GM18517 (cell line): Measurements from ENCODE around the gene DNAH12.
"Not testable (repeated sequence)": the region's sequence is repeated elsewhere in the genome, so short reads cannot be mapped to it uniquely, and the experiment has no call there.

Experiments
- ATAC-seq: cut with Tn5 transposase; IDR thresholded peaks from one replicate; pipeline ENCODE4 v1.9.1; 2021; ENCODE audit warnings: mild to moderate bottlenecking, moderate library complexity; ENCODE audit not compliant: unreplicated experiment

Gene DNAH12

DNA sequence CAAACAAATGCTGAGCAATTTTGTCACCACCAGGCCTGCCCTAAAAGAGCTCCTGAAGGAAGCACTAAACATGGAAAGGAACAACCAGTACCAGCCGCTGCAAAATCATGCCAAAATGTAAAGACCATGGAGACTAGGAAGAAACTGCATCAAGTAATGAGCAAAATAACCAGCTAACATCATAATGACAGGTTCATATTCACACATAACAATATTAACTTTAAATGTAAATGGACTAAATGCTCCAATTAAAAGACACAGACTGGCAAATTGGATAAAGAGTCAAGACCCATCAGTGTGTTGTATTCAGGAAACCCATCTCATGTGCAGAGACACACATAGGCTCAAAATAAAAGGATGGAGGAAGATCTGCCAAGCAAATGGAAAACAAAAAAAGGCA, 217.6 kb downstream of the DNAH12 start:
- ATAC-seq = not testable (repeated sequence)

DNA sequence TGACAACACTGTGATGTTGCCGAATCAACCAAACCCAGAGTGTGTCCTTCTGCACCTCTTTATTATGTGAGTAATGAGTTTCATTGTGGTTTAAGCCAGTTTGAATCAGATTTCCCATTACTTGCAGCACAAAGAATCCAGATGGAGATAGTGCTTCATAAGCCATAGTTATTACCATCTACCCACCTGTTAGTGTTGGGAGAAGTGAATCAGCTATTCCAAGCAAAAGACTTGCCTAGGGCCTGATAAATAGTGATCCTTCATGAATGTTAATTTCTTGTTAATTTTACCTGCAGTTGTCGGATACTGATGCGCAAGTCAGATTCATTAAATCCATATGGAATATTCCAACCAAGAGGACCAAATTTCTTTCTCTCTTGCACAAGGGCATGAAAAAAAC, 229.9 kb downstream of the DNAH12 start:
- ATAC-seq = no peak

DNA sequence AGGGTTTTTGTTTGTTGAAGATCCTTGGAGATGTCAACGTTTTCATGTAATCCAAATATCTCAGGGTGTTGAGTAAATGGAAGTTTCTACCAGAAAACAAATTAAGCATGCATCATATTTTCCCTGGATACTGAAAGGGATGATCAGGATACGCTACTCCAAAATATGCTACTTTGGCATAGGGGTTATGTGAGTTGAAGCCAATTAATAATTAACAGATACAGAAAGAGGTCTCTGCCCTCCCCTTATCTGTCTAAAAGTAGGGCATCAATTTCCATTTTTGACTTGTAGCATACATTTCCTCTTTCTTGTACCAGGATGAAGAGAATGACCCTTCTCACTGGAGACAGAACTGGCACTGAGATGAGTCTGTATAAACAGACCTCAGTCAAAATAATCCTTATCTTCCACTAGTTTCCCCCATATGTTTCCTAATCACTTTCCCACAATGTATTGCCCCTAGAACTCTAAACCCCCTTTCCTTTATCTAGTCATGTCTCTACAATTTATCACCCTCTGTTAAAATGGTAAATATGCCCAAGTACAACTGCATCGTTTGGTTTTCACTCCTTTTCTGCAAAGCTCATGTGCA, 234.3 kb downstream of the DNAH12 start:
- ATAC-seq = no peak

DNA sequence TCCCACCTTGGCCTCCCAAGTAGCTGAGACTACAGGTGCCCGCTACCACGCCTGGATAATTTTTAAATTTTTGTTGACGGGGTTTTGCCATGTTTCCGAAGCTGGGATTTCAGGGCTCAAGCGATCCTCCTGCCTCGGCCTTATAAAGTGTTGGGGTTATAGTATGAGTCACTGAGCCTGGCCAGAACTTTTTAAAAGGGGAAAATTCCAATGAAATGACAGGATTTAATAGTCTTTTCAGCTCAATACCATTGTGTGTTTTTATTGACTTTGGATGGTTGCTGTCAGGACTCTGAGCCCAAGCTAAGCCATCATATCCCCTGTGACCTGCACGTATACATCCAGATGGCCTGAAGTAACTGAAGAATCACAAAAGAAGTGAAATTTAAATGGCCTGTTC, 240.6 kb downstream of the DNAH12 start:
- not testable (repeated sequence) for ATAC-seq

DNA sequence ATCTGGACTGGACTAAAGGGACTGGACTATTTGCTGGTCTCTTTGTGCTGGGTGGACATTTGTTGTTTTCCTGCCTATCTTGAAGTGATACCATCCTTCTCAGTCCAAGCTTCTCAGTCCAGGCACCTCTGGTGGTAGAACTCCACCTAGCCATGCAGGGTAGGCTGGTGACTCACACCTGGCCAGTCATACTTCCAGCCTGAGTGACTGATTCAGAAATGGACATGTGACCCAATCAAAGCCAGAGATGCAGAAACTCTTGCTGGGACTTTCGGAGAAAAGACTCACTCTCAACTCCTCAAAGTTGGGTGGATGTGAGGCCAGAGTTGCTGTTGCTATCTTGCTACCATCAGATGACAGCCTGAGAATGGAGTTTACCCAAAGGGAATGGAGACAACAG, 246.1 kb downstream of the DNAH12 start:
- ATAC-seq = no peak

DNA sequence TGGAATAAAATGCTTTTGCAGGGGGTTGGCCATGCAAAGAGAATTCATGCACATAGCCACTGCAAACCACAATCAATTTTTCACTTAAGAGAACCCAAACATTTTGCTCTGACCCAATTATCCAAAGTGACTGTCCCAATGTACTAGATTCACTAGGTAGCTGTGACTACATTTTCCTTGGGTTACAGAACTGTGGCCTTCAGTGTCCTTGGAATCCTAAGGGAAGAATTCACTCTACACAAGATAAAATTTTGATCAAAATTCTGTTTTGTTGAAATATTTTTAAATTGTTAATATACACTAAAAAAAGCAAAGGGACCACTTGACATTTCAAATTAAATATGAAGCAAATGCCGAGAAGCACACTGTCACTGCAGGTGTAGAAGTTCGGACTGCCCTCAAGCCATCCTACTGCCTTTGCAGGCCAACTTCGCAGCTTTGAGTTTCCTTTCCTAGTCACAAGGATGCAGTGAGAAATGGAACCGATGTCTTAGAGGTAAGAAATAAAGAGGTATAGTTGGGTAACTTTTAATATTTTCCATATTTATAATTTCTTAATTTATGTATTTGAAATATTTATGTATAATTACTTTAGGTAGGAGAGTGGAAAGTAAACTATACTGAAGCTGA, 251.1 kb downstream of the DNAH12 start:
- no peak for ATAC-seq

DNA sequence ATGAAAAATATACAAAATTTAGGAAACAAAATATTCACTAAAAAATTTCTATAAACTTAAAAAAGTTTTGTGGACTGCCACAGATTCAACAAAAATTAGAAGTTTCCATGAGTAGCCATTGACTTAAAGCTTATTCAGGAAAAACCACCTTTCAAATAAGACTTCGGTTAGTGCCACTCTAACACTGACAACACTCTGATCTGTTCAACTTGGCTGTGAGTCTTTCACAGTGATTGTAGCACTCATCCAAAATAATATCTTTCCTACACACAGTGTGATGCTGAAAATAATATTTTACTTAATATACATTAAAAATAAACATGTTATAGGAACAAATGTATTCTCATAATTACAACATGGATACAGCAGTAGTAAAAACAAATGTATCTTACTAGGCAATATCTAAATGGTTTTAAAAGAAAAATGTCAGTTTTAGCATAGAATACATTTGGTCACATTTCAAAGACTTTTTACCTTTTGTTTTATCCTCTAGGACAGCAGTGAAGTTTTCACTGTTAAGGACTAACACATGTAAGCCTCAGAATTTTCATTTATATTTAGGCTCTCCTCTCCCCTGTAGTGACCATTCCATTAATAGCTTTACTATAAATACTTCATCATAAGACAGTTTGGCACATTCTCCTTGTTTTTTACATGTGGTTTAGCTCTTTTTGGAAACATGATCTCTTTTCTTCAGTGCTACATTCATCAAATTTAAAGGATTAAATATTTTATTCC, 251.8 kb downstream of the DNAH12 start, which contains the start of gene ASB14:
TSS of gene ASB14 (minus strand) at position 527 of the 738 bp plus-strand sequence. CDS start 652 bp downstream, outside the sequence.
- ATAC-seq = no peak

DNA sequence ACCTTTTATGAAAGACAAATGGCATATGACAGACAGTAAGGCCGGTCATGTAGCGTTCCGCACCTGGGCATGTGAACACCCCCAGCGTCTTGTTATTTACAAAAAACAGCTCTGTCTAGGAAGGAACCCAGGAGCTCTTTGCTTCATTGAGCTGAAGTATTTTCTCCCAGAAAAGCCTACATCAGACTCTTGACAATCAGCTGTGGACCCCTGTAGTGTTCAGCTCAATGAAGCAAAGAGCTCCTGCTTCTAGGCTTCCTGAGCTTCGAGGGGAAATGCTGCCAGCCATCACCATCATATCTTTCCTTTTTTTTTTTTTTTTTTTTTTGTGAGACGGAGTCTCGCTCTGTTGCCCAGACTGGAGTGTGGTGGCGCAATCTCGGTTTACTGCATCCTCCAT, 255.7 kb downstream of the DNAH12 start:
- no peak for ATAC-seq

DNA sequence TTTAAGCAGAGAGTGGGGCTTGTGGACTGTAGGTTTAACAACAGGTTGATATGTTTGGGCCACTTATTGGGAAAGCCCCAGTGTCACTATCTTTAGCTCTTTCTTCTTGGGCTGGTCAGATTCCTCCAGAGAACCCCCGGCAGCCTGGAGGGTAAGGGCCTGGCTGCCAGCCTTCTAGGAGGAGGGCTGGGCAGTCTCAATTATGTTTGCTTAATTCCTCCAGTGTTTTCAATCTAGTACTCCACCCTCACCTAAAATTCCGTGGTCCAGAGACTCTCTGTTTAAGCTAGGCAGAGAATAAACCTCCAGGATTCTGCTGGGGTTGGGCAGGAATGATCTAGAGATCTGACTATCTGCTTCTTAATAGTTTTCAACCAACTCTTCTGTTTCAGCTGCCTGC, 256.9 kb downstream of the DNAH12 start:
- no peak for ATAC-seq

DNA sequence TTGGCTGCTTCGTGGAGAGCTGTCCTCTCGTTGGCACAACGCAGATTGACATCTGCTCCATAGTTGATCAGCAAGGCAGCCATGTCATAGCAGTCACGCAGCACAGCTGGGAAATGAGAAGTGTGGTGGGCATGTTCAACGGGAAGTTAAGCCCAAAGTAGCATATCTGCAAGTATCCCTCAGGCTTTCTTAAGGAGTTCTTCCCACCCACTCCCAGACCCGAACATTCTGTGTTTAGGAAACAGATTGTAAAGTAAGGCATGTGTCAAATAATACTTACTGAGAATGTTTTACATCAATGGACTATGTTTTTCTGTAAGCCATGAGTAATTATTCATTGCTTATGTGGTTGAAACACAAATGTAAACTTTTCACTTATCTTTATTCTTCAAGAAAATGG, 260.8 kb downstream of the DNAH12 start:
- no peak for ATAC-seq

DNA sequence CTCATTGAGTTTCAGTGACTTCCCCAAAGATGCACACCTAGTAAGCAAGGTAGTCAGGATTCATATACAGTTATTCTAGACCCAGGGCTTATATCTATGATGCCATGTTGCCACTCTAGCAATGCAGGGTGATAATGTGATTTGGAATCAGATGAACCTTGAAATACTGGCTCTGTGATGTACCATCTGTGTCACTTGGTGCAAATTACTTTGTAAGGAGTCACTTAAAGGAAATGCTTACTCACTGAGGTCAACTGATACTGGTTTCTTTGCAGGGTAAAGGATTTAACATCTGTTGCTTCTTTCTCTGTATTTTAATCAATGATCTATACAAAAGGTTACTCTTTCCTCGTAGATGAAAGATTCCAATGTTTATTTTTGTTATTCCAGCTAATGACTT, 262.4 kb downstream of the DNAH12 start:
- no peak for ATAC-seq

DNA sequence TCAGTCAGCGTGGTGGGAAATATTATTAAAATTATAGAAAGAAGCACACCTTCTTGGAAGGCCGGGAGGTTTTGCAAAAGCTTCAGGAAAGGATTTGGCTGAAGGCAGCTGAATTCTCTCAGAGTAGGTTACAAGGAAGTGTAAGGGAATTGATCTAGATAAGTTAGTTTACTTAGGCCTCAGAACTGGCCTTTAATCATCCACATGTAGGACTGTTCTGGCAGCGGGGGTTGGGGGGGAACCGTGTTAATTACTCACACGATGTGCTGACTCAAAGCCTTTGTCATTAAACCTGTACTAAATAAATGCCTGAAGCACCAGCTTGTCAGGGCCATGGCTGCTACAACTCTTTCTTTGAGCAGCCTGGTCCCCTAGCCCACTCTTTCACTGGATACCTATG, 264.5 kb downstream of the DNAH12 start:
- no peak for ATAC-seq

DNA sequence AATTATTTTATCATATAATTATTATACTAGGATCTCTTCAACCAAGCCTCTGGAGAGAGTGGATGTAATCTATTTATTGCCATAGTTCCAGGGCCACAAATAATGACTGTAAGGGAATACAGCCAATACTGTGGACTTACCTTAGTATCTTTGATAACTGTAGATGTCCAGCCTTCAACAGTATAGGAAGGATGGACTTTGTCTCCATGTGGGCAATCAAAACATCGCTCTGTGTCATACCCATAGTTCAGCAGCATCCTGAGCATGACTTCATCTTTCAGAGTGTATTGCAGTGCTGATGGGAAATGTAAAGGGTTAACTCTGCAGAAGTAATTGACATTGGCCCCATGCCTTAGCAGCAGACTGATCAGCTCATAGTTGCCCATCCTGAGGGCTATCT, 265.9 kb downstream of the DNAH12 start:
- no peak for ATAC-seq

DNA sequence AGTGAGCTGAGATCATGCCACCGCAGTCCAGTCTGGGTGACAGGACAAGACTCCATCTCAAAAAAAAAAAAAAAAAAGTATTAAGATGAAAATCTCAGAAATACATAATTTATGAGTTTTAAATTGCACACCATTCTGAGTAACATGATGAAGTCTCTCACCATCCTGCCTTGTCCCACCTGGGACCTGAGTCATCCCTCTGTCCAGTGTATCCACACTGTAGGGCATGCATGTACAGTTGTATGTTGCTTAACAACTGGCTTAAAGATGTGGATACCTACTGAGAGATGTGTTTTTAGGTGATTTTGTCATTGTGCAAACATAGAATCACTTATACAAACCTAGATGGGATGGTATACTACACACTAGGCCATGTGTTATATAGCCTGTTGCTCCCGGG, 268.8 kb downstream of the DNAH12 start:
- ATAC-seq = no peak

DNA sequence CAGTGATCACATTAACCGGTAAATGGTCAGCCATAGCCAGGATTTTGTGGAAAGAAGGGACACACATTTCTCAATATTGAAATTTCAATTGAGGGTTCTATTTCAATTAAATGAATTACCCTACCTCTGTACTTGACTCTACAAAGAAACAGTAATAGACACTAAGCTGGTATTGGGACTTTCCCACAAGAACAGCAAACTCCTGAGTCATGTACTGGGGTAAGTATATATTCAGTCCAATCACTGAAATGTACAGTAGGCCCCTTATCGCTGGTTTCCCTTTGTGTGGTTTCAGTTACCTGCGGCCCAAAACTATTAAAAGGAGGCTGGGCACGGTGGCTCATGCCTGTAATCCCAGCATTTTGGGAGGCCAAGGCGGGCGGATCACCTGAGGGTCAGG, 269.3 kb downstream of the DNAH12 start:
- no peak for ATAC-seq

DNA sequence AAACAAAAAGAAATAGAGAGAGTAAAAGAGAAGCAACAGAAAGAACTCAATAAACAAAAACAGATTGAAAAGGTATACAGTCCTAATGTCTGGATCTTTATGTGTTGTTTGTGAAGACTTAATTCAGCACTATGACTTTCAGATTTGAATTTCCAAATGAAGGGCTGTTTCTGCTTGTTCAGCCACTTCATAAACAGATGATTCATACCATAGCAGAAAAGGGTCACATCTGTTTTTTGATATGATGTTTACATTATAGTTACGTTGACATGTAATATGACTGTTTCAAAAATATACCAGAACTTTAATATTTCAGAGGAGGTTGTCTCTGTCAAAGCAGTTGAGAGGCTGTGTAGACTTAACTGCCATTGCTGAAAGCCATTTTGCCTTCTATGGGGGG, 275.7 kb downstream of the DNAH12 start:
- ATAC-seq = no peak

DNA sequence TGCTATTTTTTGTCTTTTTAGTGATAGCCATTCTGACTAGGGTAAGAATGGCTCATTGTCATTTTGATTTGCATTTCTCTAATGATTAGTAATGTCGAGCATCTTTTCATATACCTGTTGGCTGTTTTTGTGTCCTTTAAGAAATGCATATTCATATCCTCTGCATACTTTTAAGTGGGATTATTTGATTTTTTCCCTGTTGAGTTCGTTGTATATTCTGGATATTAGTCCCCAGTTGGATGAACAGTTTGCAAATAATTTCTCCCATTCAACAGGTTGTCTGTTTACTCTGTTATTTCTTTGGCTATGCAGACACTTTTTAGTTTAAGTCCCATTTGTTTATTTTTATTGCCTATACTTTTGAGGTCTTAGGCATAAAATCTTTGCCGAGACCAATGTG, 282.2 kb downstream of the DNAH12 start:
- ATAC-seq = no peak

DNA sequence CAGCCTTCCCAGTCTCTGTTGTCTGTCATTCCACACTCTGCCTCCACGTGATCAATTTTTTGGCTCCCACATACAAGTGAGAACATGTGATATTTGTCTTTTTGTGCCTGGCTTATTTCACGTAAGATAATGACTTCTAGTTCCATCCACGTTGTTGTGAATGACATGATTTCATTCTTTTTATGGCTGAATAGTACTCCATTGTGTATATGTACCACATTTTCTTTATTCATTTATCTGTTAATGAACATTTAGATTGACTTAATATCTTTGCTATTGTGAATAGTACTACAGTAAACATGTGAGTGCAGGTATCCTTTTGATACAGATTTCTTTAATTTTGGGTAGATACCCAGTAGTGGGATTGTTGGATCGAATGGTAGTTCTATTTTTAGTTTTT, 283.0 kb downstream of the DNAH12 start:
- ATAC-seq = no peak

DNA sequence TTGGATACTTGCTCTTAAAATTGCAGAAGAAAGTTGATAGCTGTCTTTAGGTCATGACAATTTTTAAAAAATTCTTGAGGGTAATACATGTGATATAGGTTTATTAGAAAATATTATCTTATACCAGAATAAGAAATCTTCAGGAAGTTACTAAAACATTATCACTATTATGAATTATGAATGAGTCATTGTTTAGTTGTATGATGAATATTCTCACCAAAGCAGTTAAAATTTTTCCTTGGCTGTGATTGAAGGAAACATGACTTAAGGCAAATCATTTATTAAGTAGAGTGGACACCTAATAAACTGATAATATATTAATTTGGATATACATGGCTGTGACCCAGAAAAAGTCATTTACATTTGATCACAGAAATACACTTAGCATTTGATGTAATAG, 286.5 kb downstream of the DNAH12 start:
- ATAC-seq = no peak

DNA sequence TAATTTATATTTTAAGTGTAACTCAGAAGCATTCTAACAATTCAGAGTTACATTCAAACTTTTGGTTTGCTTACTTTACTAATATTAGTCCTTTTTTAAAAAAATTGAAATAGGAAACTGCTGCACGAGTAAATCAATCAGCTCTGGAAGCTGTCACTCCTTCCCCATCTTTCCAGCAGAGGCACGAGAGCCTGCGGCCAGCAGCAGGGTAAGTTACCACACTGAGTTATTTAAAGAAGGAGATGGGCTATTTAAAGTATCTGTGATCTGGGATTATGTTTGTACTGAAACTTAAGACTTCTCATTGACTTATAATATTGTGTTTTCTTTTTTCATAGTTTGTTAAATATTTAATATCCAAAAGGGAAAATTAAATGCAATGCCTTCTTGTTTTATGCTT, 287.3 kb downstream of the DNAH12 start:
- no peak for ATAC-seq

DNA sequence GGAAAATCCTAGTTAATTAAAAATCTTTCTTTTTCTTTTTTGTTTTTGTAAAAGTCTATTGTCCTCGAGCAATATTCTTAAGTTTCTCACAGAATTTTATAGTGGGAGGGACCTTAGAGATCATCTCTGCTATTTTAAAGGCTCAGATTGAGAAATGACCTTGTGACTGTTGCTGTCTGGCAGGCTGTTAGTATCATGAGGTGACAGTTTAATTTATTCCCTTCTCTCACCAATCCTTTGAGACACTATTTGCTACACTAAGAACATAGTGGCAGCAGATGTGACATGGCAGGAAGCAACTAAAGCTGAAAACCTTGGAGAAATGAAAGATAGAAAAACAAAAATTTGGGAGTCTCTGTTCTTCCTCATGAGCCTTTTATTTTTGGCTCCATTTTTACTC, 291.7 kb downstream of the DNAH12 start:
- ATAC-seq = no peak

DNA sequence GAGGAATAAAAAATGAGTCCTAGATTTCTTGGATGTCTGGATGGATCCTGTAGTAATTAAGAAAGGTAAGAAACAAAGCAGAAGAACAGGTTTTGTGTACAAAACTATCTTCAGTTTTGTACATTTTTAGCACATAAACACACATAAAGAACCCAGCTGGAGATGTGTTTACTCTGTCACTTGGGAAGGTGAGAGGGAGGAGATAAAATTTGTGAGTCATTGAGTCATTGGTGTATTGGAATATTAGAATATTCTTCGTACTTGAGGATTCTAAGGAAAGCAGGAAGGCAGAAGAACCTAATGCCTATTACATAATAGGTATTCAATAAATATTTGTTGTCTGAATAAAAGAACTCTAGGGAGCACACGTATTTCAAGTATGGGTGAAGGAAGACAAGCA, 299.2 kb downstream of the DNAH12 start:
- ATAC-seq = no peak
